RWPE2 (cell line): ENCODE measurements around the gene FAM131C.

ENCODE experiments used
- ATAC-seq: fragments of 200-7000 bp; cut with Tn5 transposase; 3 replicates; pipeline ENCODE4 v1.9.1; 2021; ENCODE audit warnings: low read depth
- DNase-seq: peaks from one replicate; pipeline ENCODE4 v3.0.0-alpha.2; 2020; ENCODE audit warnings: low spot score
- H3K27ac ChIP-seq: fragments of 450-650 bp; 2 replicates; pipeline ENCODE4 v1.5.1; 2017; ENCODE audit warnings: mild to moderate bottlenecking; ENCODE audit not compliant: poor library complexity, severe bottlenecking
- H3K27me3 ChIP-seq: fragments of 250-450 bp; sonication (Bioruptor Pico); 2 replicates; pipeline ENCODE4 v1.5.1; 2021; ENCODE audit warnings: mild to moderate bottlenecking, moderate library complexity; ENCODE audit not compliant: insufficient read depth, poor library complexity, severe bottlenecking
- H3K36me3 ChIP-seq: fragments of 250-450 bp; sonication (Bioruptor Pico); 2 replicates; pipeline ENCODE4 v1.5.1; 2020; ENCODE audit warnings: low read depth, mild to moderate bottlenecking, moderate library complexity
- H3K4me1 ChIP-seq: fragments of 250-450 bp; sonication (Bioruptor Pico); 2 replicates; pipeline ENCODE4 v1.5.1; 2021; ENCODE audit warnings: mild to moderate bottlenecking, moderate library complexity; ENCODE audit not compliant: insufficient read depth, poor library complexity, severe bottlenecking
- H3K4me3 ChIP-seq: fragments of 250-450 bp; sonication (Bioruptor Pico); 2 replicates; pipeline ENCODE4 v1.5.1; 2021; ENCODE audit warnings: mild to moderate bottlenecking, moderate library complexity; ENCODE audit not compliant: severe bottlenecking
- H3K9me3 ChIP-seq: fragments of 250-450 bp; sonication (Bioruptor Pico); 2 replicates; pipeline ENCODE4 v1.5.1; 2021; ENCODE audit warnings: mild to moderate bottlenecking, moderate library complexity; ENCODE audit not compliant: severe bottlenecking
- CTCF ChIP-seq: fragments of 450-650 bp; IDR thresholded peaks from one replicate; pipeline ENCODE4 v1.5.1; 2017; ENCODE audit warnings: mild to moderate bottlenecking, moderate library complexity; ENCODE audit not compliant: poor library complexity, severe bottlenecking

Gene FAM131C

GRCh38 chr1:16078925-16079656 lies 5.6 kb upstream of the FAM131C start:
- Histone ChIP-seq H3K4me3 (no peak overlapping the region), H3K36me3 (no peaks in the 10 kb centered on the region), H3K4me1 (peaks cover 18% of the 10 kb centered on the region), H3K27ac (peak overlapping the region; percentile 20), H3K27me3 (no peaks in the 10 kb centered on the region), H3K9me3 (no peaks in the 10 kb centered on the region)
- ATAC-seq (peak; percentile 62), DNase-seq (no peak)
- peak; percentile 91 for TF ChIP-seq CTCF

- Histone ChIP-seq H3K4me3 (no peak overlapping the region), H3K4me1 (peaks cover 18% of the 10 kb centered on the region), H3K36me3 (no peaks in the 10 kb centered on the region), H3K27me3 (no peaks in the 10 kb centered on the region), H3K27ac (peak overlapping the region; percentile 31), H3K9me3 (no peaks in the 10 kb centered on the region)
- no peak for DNase-seq
- ATAC-seq = no peak
- no peak for TF ChIP-seq CTCF
These were observed 4.2 kb upstream of the FAM131C start for GRCh38 chr1:16077406-16078245.

GRCh38 chr1:16076865-16077238 lies 3.4 kb upstream of the FAM131C start:
- peak overlapping the region; percentile 31 for H3K27ac ChIP-seq
- TF ChIP-seq CTCF = no peak
- H3K9me3 ChIP-seq = no peaks in the 10 kb centered on the region
- H3K4me1 ChIP-seq = peaks cover 18% of the 10 kb centered on the region
- ATAC-seq (peak; percentile 61), DNase-seq (no peak)
- no peak overlapping the region for H3K4me3 ChIP-seq
- no peaks in the 10 kb centered on the region for H3K27me3 ChIP-seq
- H3K36me3 ChIP-seq = no peaks in the 10 kb centered on the region

GRCh38 chr1:16076031-16076864 lies 2.8 kb upstream of the FAM131C start:
- peak overlapping the region; percentile 31 for H3K27ac ChIP-seq
- H3K36me3 ChIP-seq = no peaks in the 10 kb centered on the region
- H3K4me3 ChIP-seq = no peak overlapping the region
- TF ChIP-seq CTCF = no peak
- H3K4me1 ChIP-seq = peaks cover 18% of the 10 kb centered on the region
- DNase-seq (no peak), ATAC-seq (peak; percentile 41)
- no peaks in the 10 kb centered on the region for H3K9me3 ChIP-seq
- no peaks in the 10 kb centered on the region for H3K27me3 ChIP-seq
